Endothelial cell (in vitro differentiated cells): ENCODE data around the gene SART1. TPM values are rescaled to one million over a fixed set of nuclear protein-coding genes. Genes with fewer than 3 reads are reported as not detected.

ENCODE experiments used
- DNase-seq: peaks from one replicate; pipeline ENCODE4 v3.0.0; 2021; ENCODE audit warnings: low spot score
- H3K27ac Mint-ChIP-seq: one replicate; pipeline ENCODE4 v1.8.0; 2021; ENCODE audit warnings: mixed read lengths, inconsistent platforms; ENCODE audit not compliant: unreplicated experiment
- H3K27me3 Mint-ChIP-seq: one replicate; pipeline ENCODE4 v1.8.0; 2021; ENCODE audit warnings: mild to moderate bottlenecking, moderate library complexity, mixed read lengths, inconsistent platforms; ENCODE audit not compliant: unreplicated experiment
- H3K36me3 Mint-ChIP-seq: one replicate; pipeline ENCODE4 v1.8.0; 2021; ENCODE audit warnings: mild to moderate bottlenecking, low read depth, mixed read lengths, inconsistent platforms; ENCODE audit not compliant: unreplicated experiment
- H3K4me1 Mint-ChIP-seq: one replicate; pipeline ENCODE4 v1.8.0; 2021; ENCODE audit warnings: mild to moderate bottlenecking, mixed read lengths, inconsistent platforms; ENCODE audit not compliant: unreplicated experiment
- H3K4me3 Mint-ChIP-seq: one replicate; pipeline ENCODE4 v1.8.0; 2021; ENCODE audit warnings: mild to moderate bottlenecking, mixed read lengths, inconsistent platforms; ENCODE audit not compliant: unreplicated experiment
- H3K9me3 Mint-ChIP-seq: one replicate; pipeline ENCODE4 v1.8.0; 2021; ENCODE audit warnings: mixed read lengths, inconsistent platforms; ENCODE audit not compliant: unreplicated experiment
- CTCF ChIP-seq: fragments of 200-600 bp; sonication (generic); IDR thresholded peaks from one replicate; pipeline ENCODE4 v1.5.0; 2021; ENCODE audit warnings: antibody characterized with exemption; ENCODE audit not compliant: unreplicated experiment
- total RNA-seq: library from RNA; stranded (reverse); fragmentation: NEBNext Ultra II Directional; extraction: Animal tissue kit (Norgen Biotek cat#: 25700); gene quantifications from one replicate; pipeline ENCODE4 v1.2.1, GENCODE V29; 2021; ENCODE audit not compliant: unreplicated experiment

The SART1 gene
- total RNA-seq, 1 donor from 2014 or later: 46.5 TPM

DNA sequence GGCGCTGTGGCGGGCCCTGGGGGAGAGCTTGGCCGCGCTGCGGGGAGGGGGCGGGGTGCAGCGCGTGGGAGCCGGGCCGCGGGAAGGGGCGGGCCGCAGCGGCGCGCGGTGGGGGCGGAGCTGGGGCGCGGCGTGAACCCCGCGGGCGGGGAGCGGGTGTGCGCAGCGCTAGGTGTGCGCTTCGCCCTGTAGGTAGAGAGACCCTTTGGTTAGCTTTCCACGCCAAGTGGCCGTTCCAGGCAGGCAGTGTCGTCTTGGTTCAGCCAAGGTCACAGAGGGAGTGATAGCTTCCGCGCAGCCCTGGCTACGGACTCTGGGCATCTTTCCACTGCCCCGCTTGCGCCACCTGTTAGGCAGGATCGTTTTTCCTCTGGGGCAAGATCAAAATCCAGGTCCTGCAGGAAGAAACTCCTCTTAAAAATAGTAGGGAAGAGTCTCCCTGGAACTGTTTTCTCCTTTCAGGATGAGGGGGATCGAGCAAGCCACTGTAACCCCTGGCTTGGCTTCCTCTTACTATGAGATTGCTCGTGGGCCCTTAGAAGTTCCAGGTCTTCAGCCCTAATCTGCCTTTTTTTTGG lies 41.2 kb downstream of the SART1 start:
- H3K27me3 Mint-ChIP-seq: peaks cover 14% of the 10 kb centered on the region
- peak overlapping the region; percentile 90 for H3K27ac Mint-ChIP-seq
- TF ChIP-seq CTCF: no peak
- H3K4me1 Mint-ChIP-seq: peaks cover 20% of the 10 kb centered on the region
- DNase-seq: peak; percentile 29
- no peaks in the 10 kb centered on the region for H3K9me3 Mint-ChIP-seq
- H3K4me3 Mint-ChIP-seq: peak overlapping the region; percentile 100
- peaks cover 14% of the 10 kb centered on the region for H3K36me3 Mint-ChIP-seq

GRCh38 chr11:66003291-66003690 lies 41.8 kb downstream of the SART1 start:
- Mint-ChIP-seq H3K27ac (peak overlapping the region; percentile 90), H3K4me3 (peak overlapping the region; percentile 94), H3K36me3 (peaks cover 8% of the 10 kb centered on the region), H3K4me1 (peaks cover 25% of the 10 kb centered on the region), H3K27me3 (peaks cover 14% of the 10 kb centered on the region), H3K9me3 (no peaks in the 10 kb centered on the region)
- TF ChIP-seq CTCF: no peak
- DNase-seq: no peak

DNA sequence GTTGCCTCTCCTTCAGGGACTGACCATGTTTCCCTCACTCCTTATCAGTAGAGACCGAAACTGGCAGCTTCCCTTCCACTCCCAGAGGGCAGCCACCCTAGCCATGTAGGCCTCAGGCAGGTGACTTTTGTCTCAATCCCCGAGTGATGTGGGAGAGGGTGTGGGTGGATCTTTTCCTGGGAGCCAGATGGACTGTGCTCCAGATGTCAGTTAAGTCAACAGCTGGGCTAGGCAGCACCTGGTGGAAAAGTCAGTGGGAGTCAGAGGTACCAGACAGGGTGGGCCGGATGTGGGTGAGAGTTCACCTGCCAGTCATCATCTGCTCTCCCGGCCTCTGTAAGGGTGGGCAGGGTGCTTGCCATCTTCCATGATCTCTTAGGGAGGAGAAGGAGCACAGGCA lies 42.7 kb downstream of the SART1 start:
- H3K9me3 Mint-ChIP-seq: no peaks in the 10 kb centered on the region
- no peak overlapping the region for H3K27ac Mint-ChIP-seq
- peaks cover 16% of the 10 kb centered on the region for H3K27me3 Mint-ChIP-seq
- H3K4me3 Mint-ChIP-seq: no peak overlapping the region
- peaks cover 3% of the 10 kb centered on the region for H3K36me3 Mint-ChIP-seq
- no peak for DNase-seq
- TF ChIP-seq CTCF: no peak
- peaks cover 31% of the 10 kb centered on the region for H3K4me1 Mint-ChIP-seq

DNA sequence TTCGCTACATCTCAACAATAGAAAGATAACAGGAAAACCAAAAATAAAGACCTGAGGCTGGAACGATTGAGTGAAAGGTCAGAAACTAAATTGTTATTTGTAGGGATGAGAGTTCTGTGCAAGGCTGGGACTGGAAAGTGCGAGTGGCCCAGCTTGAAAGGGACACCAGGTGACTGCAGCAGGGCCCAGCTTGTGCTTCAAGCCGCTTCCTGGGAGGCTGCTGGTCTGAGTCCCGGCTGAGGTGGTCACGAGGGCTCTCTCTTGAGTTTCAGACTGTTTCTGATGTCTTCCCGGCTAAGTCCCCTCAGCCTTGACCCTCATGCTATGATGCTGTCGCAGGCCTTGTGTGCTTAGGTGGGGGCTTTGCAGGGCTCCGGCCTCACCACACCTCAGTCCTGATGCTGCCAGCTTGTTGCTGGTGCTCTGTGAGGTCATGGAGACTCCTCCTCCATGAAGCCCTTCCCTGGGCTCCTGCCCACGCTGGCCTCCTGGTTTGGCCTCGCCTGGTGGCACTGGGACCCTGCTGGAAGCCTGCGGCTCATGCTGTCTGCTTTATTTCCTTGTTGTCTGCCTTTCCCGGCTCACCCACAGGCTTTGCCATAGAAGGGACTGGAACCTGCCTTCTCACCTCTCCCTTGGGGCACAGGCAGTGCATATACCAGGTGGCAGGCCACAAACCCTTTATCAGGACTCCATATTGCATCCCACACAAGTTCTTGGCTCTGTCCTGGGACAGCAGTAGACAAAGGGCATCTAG lies 44.8 kb downstream of the SART1 start:
- no peak for DNase-seq
- Mint-ChIP-seq H3K36me3 (no peaks in the 10 kb centered on the region), H3K27me3 (peaks cover 23% of the 10 kb centered on the region), H3K4me3 (no peak overlapping the region), H3K27ac (no peak overlapping the region), H3K4me1 (peaks cover 28% of the 10 kb centered on the region), H3K9me3 (no peaks in the 10 kb centered on the region)
- no peak for TF ChIP-seq CTCF

- DNase-seq: no peak
- H3K27me3 Mint-ChIP-seq: peaks cover 18% of the 10 kb centered on the region
- H3K27ac Mint-ChIP-seq: no peak overlapping the region
- peaks cover 23% of the 10 kb centered on the region for H3K4me1 Mint-ChIP-seq
- H3K9me3 Mint-ChIP-seq: no peaks in the 10 kb centered on the region
- H3K36me3 Mint-ChIP-seq: no peaks in the 10 kb centered on the region
- no peak for TF ChIP-seq CTCF
- H3K4me3 Mint-ChIP-seq: no peak overlapping the region
Measured at GRCh38 chr11:66006891-66007176, 45.3 kb downstream of the SART1 start.
